Umbilical cord (tissue), 2 donors: ENCODE measurements around the gene RELT. TPM values are rescaled to one million over a fixed set of nuclear protein-coding genes. Genes with fewer than 3 reads are reported as not detected.

Source experiments
- DNase-seq: peaks from one replicate; pipeline ENCODE4 v3.0.0-alpha.2; 2015; ENCODE audit warnings: low spot score
- total RNA-seq: library from RNA; depleted of rRNA; stranded (reverse); fragments of >200 nt; gene quantifications from one replicate; pipeline ENCODE4 v1.2.3, GENCODE V29; 2014; ENCODE audit warnings: low replicate concordance; ENCODE audit not compliant: insufficient read depth

The RELT gene
- total RNA-seq, 1 donor from 2014 or later, result 8.4 TPM

GRCh38 chr11:73375830-73376159 is 404 bp upstream of the RELT start:
- no peak for DNase-seq

GRCh38 chr11:73376803-73377629 is 817 bp downstream of the RELT start:
- DNase-seq, result peak; percentile 32

DNA sequence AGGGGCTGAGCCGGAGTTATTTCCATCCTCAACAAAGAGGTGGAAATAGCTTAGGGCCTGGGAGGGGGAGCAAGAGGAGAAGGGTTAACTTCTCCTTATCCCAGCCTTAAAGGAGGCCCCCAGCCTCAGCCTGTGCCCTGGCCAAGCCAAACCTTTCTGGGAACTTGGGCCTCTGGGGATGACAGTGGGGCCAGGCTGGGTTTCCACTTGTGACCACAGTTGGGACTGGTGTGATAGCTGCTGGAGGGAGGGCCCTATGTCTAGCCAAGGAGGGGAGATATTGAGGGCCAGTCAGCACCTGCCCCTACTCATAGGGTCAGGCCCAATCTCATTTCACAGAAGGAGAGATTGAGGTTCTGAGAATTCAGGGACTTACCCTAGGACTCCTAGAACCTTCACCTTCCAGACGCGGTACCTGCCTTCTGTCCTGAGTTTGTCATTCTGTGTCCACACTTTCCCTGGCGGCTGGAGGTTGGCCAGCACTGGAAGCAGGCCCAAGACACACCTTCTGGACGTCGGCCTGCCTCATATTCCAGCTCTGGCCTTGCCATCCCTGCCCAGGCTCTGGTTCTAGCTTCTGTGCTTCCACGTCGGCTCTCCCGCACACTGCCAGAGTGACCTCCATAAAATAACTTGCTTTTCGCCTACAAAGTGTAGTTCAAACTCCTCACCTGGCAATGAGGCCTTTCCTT is 3.1 kb downstream of the RELT start:
- DNase-seq, result no peak

DNA sequence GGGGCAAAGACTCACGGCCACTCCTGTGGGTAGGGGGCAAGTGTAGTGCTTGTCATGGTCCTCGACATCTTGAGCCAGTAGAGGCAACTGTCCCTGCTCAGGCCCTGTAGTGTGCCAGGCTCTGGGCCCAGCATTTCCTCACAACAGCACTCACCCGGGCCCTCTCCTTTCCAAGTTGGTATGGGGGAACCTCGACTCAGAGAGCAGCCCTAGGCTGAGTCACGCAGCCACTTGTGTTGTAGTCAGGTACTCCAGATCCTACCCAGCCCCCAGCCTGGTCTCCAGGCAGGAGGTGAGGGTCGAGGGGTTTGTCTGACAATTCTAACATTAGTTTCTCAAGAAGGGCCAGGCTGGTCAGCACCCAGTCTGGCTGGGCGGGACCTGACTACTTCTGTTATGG is 4.1 kb downstream of the RELT start:
- DNase-seq, result no peak

GRCh38 chr11:73380897-73381410 is 4.8 kb downstream of the RELT start:
- no peak for DNase-seq

DNA sequence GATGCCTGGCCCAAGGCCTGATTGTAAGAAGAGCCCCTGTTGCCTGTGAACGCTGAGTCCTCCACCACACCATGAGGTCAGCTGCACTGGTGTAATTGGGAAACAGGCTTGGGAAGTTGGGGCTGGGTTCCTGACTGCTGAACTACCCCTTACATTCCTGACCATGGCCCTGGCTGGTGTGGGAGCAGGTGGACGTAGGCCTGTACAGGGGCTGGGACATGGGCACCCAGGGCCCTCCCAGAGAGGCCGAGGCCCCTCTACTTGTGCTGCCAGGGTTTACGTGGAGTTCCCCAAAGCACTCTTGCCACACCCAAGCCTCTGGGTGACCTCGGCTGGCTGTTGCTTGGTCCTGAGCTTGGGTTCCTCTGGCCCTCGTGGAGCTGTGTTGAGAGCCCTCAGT is 5.4 kb downstream of the RELT start:
- no peak for DNase-seq

DNA sequence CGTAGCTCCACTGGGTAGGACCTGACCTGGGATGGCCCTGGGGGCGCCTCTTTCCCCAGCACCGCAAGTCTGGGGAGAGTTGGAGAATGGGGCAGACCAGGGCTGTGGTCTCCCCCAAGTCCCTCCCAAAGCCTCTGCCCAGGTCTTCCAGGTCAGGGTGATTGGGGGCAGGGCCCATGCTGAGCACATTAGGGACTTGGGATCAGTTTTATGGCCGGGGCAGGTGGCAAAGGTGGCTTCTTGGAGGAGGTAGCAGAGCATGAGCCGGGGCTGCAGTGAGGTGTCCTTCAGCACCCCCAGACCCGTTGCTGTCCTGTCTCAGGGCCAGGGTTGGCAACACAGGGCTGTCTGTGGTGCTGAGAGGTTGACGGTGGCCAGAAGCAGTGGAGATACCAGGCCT is 6.0 kb downstream of the RELT start:
- DNase-seq, result no peak

GRCh38 chr11:73382747-73383146 is 6.5 kb downstream of the RELT start:
- no peak for DNase-seq

GRCh38 chr11:73383249-73384124 is 7.3 kb downstream of the RELT start:
- peak; percentile 39 for DNase-seq

DNA sequence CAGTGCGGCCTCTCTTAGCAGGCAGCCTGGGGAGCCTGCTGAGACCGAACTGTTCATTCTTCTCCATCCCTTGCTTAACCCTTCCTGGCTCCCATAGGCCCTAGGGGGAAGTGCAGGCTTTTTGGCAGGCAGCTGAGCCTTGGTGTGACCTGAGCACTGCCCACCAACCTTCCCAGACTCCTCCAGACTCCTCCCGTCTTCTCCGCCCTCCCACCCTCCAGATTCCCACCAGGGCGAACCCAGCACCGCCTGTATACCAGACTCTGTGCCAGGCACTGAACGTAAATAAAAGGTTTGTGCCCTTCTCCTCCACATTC is 7.9 kb downstream of the RELT start:
- no peak for DNase-seq

DNA sequence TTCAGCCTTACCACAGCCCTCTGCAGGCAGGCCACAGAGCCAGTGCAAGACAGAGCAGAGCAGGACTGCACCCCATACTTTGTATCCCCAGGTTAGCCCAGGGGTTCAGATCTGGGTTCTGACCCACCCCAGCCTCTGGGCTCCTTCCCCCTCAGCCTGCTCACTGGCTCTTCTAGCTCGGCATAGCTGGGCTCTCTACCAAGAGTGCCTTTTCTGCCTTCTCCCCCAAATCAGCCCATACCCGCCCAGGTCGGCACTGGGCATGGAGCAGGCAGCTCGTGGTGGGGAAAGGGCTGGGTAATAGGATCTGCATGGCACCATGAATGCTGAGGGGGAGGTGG is 8.3 kb downstream of the RELT start:
- DNase-seq, result no peak

DNA sequence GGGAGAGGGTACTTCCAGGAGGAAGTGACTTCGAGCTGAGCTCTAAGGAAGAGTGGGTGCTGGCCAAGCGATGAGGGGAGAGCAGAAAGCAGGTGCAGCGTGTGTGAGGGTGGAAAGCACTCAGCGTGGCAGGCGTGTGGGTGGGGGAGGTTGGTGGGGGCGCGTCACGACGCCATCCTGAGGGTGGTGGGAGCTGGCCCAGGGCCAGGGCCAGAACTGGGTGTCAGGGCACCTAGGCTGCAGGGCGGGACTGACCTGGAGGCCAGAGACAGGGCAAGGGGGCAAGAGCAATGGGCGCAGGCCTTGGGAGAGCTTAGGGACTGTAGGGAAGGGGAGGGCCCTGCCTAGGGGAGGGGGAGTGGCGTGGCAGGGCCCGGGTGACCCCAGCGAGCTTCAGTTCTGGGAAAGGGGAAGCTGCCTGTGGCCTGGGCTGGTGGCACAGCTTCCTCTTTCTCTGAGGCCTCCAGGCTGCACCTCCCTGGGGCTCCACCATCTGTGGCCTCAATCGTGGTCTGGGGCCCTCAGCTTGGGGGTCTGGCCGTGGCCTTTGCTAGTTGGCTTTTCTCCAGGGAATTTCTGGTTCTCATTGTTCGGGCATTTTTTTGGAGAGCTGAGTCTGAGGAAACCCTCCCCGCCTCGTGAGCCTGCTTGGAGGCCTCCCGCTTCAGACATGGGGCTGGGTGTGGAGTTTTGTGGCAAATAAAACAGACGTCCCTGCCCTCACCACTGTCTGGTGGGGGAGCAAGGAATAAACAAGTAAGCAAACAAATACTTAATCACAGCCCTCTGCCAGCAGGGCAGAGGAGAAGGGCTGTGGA is 8.9 kb downstream of the RELT start:
- DNase-seq, result peak; percentile 67

GRCh38 chr11:73386016-73386415 is 9.8 kb downstream of the RELT start:
- peak; percentile 69 for DNase-seq

DNA sequence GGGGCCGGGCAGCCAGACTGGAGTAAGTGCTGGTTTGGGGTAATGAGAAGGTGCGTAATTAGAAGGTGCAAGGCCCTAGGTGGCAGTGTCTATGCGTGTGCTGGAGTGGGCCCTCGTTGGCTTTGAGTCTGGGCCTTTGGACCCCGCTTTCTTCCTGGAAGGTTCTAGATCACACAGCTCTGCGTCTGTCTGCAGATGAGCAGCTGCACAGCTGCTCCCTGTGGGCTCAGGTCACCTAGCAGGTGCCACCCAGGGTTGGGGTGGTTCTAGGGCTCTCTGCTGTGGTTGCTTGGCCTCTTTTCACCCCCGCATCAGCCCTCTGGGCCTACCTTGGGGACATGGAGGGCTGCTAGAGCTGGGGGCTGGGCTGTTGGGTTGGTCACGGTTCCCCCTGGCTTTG is 10.3 kb downstream of the RELT start:
- DNase-seq, result no peak

DNA sequence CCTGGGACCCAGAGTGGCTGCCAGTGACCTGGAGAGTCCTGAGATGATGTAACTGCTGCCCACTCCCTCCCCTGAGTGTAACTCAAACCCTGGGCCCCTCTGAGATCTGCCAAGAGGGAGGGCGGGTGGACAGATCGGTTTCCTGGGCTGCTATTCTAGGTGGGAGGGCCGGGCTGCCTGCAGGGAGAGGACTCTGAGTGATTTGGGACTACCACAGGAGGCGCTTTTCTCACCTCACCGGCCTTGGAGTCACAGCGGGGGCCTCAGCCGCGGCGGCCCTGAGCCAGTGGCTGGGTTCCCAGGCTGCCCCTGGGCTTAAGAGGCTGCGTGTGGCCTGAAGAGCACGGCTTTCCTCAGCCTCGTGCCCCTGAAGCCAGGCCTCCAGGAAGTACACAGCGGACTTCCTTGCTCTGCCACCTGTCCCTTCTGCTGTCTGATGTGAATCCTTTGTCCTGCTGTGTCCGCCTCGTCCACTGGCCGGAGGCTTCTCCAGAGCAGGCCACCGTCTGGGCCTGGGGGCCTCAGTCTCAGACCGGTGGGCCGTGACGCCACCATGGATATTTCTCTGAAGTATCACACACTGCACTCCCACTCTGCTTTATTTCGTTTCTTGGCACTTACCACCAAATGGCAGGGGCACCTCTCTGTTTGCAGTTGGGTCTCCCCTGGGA is 11.5 kb downstream of the RELT start:
- DNase-seq, result peak; percentile 61

- DNase-seq, result peak; percentile 61
These were observed 12.3 kb downstream of the RELT start for GRCh38 chr11:73388265-73389133.

DNA sequence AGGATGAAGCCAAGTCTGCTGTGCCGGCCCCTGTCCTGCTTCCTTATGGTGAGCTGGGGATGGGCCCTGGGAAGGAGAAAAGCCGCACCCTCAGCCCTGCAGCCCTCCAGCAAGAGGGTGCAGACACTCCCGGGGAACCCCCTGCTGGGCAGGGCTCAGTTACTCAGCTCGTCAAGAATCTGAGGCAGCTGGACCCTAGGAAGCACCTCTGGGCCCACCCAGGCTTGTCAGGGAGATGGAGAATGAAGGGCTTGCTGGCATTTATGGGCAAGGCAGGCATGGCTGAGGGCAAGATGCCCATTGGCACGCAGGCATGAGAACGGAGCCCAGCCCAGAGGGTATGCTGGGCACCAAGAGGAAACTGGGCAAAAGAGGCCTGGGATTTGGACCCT is 12.9 kb downstream of the RELT start:
- DNase-seq, result no peak

- DNase-seq, result no peak
These were observed 13.7 kb downstream of the RELT start for GRCh38 chr11:73389916-73390315.

GRCh38 chr11:73390601-73391565 is 14.7 kb downstream of the RELT start:
- no peak for DNase-seq
